PC-3 (cell line): ENCODE results near the gene DPM3.

ENCODE experiments used
- CTCF ChIP-seq: fragments of 300-600 bp; sonication (generic); conservative IDR thresholded peaks from 2 replicates; pipeline ENCODE4 v1.5.1; 2017; ENCODE audit warnings: antibody characterized with exemption, low read depth, mild to moderate bottlenecking, low read length
- EZH2 ChIP-seq: fragments of 300-600 bp; sonication (generic); IDR thresholded peaks from one replicate; pipeline ENCODE4 v1.6.1; 2017; ENCODE audit warnings: antibody characterized with exemption, mild to moderate bottlenecking, low read length; ENCODE audit not compliant: unreplicated experiment

GRCh38 chr1:155170806-155171205 lies 30.5 kb upstream of the DPM3 start:
- TF ChIP-seq CTCF (no peak), EZH2 (no peak)
